ENCODE measurements around the gene MAP4. TPM values are rescaled to one million over a fixed set of nuclear protein-coding genes. Genes with fewer than 3 reads are reported as not detected.

Gene MAP4
- total RNA-seq, 4 donors from 2014 or later, result 62.1 to 110 (median 80.3) TPM

- Histone ChIP-seq H3K4me1 (peaks cover 0 to 16% (median 0%) of the 10 kb centered on the region in 3 donors), H3K27me3 (no peaks in the 10 kb centered on the region), H3K9me3 (no peaks in the 10 kb centered on the region), H3K27ac (no peak overlapping the region), H3K4me3 (no peak overlapping the region), H3K36me3 (peaks cover 0 to 5% (median 0%) of the 10 kb centered on the region in 3 donors)
- 71 to 75% methylated on average over 1 of the region's 1 CpG for WGBS, 2 donors
- DNase-seq, result no peak
- intact Hi-C loops (cut with DNase I), result no loop called here
- no peak for TF ChIP-seq POLR2A (IDR thresholded peaks at IDR 0.05)
- TF ChIP-seq, protein P1, sequence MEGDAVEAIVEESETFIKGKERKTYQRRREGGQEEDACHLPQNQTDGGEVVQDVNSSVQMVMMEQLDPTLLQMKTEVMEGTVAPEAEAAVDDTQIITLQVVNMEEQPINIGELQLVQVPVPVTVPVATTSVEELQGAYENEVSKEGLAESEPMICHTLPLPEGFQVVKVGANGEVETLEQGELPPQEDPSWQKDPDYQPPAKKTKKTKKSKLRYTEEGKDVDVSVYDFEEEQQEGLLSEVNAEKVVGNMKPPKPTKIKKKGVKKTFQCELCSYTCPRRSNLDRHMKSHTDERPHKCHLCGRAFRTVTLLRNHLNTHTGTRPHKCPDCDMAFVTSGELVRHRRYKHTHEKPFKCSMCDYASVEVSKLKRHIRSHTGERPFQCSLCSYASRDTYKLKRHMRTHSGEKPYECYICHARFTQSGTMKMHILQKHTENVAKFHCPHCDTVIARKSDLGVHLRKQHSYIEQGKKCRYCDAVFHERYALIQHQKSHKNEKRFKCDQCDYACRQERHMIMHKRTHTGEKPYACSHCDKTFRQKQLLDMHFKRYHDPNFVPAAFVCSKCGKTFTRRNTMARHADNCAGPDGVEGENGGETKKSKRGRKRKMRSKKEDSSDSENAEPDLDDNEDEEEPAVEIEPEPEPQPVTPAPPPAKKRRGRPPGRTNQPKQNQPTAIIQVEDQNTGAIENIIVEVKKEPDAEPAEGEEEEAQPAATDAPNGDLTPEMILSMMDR (IDR thresholded peaks at IDR 0.05), result no peak
Measured at GRCh38 chr3:47954567-47954966, 61.6 kb downstream of the MAP4 start.

DNA sequence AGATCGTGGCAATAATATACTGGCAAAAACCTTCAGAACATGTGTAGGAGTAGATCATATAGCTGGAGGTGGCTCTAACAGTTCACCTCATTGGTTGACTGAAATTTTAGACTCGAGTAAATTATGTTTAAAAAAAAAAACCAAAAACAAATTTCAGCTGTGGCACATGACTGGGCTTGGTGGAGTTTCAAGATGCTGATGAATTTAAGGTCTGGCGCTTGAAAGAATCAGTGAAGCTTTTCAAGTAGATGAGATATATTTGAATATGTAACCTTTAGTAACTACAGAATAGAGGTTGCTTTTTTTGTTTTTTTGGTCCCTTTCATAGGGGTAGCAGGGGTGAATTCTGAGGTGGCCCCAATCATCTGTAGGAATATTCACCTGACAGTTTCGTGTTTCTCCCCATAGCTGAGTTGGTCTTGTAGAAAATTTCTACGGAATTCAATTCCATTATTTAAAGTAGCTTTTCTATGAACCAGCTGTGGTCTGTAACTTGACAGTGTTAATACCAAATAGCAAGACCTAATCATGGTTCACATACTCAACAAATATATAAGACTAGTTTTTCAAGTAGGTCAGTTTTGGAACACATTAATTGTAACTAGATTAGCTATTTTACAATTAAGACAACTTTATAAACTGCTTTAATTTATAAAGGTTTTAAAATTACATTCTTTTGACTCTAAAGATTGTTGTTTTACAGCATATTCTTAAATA lies 65.6 kb downstream of the MAP4 start:
- no peak overlapping the region for H3K4me3 ChIP-seq
- H3K27me3 ChIP-seq, result no peaks in the 10 kb centered on the region
- intact Hi-C loops (cut with DNase I), result no loop called here
- H3K36me3 ChIP-seq, result no peaks in the 10 kb centered on the region
- no peak overlapping the region for H3K27ac ChIP-seq
- WGBS, 2 donors, result 65 to 78% methylated on average over 5 of the region's 5 CpGs
- TF ChIP-seq, protein P1 (IDR thresholded peaks at IDR 0.05), result no peak
- TF ChIP-seq POLR2A (IDR thresholded peaks at IDR 0.05), result no peak
- H3K9me3 ChIP-seq, result no peaks in the 10 kb centered on the region
- no peak for DNase-seq
- peaks cover 0 to 8% (median 0%) of the 10 kb centered on the region in 3 donors for H3K4me1 ChIP-seq

DNA sequence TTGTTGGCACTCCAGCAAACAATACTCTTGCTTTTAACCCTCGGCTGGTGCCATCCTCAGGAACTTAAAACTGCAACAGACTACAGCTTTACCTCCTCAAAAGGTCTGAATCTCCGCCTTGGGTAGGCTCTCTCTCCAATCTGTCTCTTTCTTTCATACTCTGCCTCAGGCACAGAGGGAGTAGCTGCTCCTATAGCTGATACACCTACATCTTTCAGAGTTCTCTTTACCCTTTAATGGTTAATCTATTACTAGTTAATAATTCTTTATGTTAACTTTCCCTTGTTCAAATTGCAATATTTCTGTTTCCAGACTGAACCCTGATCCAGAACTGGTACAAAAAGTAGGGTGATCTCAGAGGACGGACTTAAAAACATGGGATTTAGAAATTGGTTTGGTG lies 66.2 kb downstream of the MAP4 start:
- no peak overlapping the region for H3K27ac ChIP-seq
- no peaks in the 10 kb centered on the region for H3K9me3 ChIP-seq
- 86 to 94% methylated on average over 3 of the region's 3 CpGs for WGBS, 2 donors
- DNase-seq, result no peak
- TF ChIP-seq, protein P1 (IDR thresholded peaks at IDR 0.05), result no peak
- TF ChIP-seq POLR2A (IDR thresholded peaks at IDR 0.05), result no peak
- peaks cover 0 to 8% (median 0%) of the 10 kb centered on the region in 3 donors for H3K4me1 ChIP-seq
- H3K4me3 ChIP-seq, result no peak overlapping the region
- H3K27me3 ChIP-seq, result no peaks in the 10 kb centered on the region
- intact Hi-C loops (cut with DNase I), result no loop called here
- H3K36me3 ChIP-seq, result no peaks in the 10 kb centered on the region

- H3K9me3 ChIP-seq, result no peaks in the 10 kb centered on the region
- DNase-seq, result no peak
- no peak for TF ChIP-seq POLR2A (IDR thresholded peaks at IDR 0.05)
- TF ChIP-seq, protein P1 (IDR thresholded peaks at IDR 0.05), result no peak
- WGBS, 2 donors, result 88 to 100% methylated on average over 1 of the region's 1 CpG
- intact Hi-C loops (cut with DNase I), result no loop called here
- H3K4me1 ChIP-seq, result peaks cover 0 to 9% (median 0%) of the 10 kb centered on the region in 3 donors
- H3K27me3 ChIP-seq, result no peaks in the 10 kb centered on the region
- no peak overlapping the region for H3K4me3 ChIP-seq
- no peaks in the 10 kb centered on the region for H3K36me3 ChIP-seq
- no peak overlapping the region for H3K27ac ChIP-seq
Measured at GRCh38 chr3:47940232-47940631, 76.0 kb downstream of the MAP4 start.

DNA sequence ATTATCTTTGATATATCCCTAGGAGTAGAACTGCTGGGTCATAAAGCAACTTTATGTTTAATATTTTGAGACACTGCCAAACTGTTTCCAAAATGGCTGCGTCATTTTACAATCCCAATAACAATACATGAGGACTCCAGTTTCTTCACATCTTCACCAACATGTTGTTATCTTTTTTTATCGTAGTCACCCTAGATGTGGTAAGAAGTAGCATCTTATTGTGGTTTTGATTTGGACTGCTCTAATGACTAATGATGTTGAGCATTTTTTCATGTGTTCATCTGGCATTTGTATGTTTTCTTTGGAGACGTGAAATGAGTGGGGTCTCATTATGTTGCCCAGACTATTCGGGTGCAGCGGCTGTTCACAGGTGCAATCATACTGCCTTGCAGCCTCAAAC lies 83.8 kb downstream of the MAP4 start:
- no peak overlapping the region for H3K27ac ChIP-seq
- no peaks in the 10 kb centered on the region for H3K27me3 ChIP-seq
- H3K9me3 ChIP-seq, result no peaks in the 10 kb centered on the region
- no peak for DNase-seq
- intact Hi-C loops (cut with DNase I), result no loop called here
- WGBS, 2 donors, result 77 to 93% methylated on average over 5 of the region's 5 CpGs
- no peak overlapping the region for H3K4me3 ChIP-seq
- H3K4me1 ChIP-seq, result no peaks in the 10 kb centered on the region
- peaks cover 0 to 12% (median 2%) of the 10 kb centered on the region in 3 donors for H3K36me3 ChIP-seq
- TF ChIP-seq, protein P1 (IDR thresholded peaks at IDR 0.05), result no peak
- TF ChIP-seq POLR2A (IDR thresholded peaks at IDR 0.05), result no peak

Measured in esophagus squamous epithelium (tissue), 5 donors.